ENCODE data around the gene CRIM1. TPM values are rescaled to one million over a fixed set of nuclear protein-coding genes. Genes with fewer than 3 reads are reported as not detected.

The CRIM1 gene
- total and polyA plus RNA-seq, 7 donors = 3.0 to 148 (median 55.6) TPM

- 91 to 94% methylated on average over 7 of the region's 7 CpGs for WGBS, 2 donors
- H3K4me3 ChIP-seq = no peak overlapping the region
- H3K27me3 ChIP-seq = no peaks in the 10 kb centered on the region
- H3K27ac ChIP-seq = no peak overlapping the region
- peaks cover 0 to 28% (median 4%) of the 10 kb centered on the region in 4 donors for H3K36me3 ChIP-seq
- no peak for DNase-seq
- TF ChIP-seq CTCF (IDR thresholded peaks at IDR 0.05) (no peak), POLR2AphosphoS5 (IDR thresholded peaks at IDR 0.05) (no peak), EP300 (IDR thresholded peaks at IDR 0.05) (no peak), POLR2A (IDR thresholded peaks at IDR 0.05) (no peak)
- H3K9me3 ChIP-seq = no peaks in the 10 kb centered on the region
- peaks cover 0 to 6% (median under 1%) of the 10 kb centered on the region in 4 donors for H3K4me1 ChIP-seq
- intact Hi-C loops (cut with DNase I) = no loop called here
These were observed 144.5 kb downstream of the CRIM1 start for GRCh38 chr2:36500072-36500471.

- Histone ChIP-seq H3K4me3 (no peak overlapping the region), H3K36me3 (peaks cover 0 to 28% (median 4%) of the 10 kb centered on the region in 4 donors), H3K4me1 (no peaks in the 10 kb centered on the region), H3K9me3 (no peaks in the 10 kb centered on the region), H3K27ac (no peak overlapping the region), H3K27me3 (no peaks in the 10 kb centered on the region)
- TF ChIP-seq POLR2AphosphoS5 (IDR thresholded peaks at IDR 0.05) (no peak), CTCF (IDR thresholded peaks at IDR 0.05) (no peak), POLR2A (IDR thresholded peaks at IDR 0.05) (no peak), EP300 (IDR thresholded peaks at IDR 0.05) (no peak)
- intact Hi-C loops (cut with DNase I) = no loop called here
- WGBS, 2 donors = 92 to 93% methylated on average over 4 of the region's 4 CpGs
- no peak for DNase-seq
These were observed 146.5 kb downstream of the CRIM1 start for GRCh38 chr2:36502081-36502480.

- peak overlapping the region in 1 of 4 donors; percentile 16 for H3K27ac ChIP-seq
- H3K4me3 ChIP-seq = no peak overlapping the region
- intact Hi-C loops (cut with DNase I) = loop anchor here (2.0 kb wide), 1 partner anchor 155 kb away; no protein-coding TSS in a partner anchor
- H3K36me3 ChIP-seq = peaks cover 2 to 10% (median 3%) of the 10 kb centered on the region in 4 donors
- no peaks in the 10 kb centered on the region for H3K9me3 ChIP-seq
- peak in 1 of 4 donors; percentile 35 for TF ChIP-seq POLR2AphosphoS5 (IDR thresholded peaks at IDR 0.05)
- no peak for TF ChIP-seq EP300 (IDR thresholded peaks at IDR 0.05)
- peak; percentile 50 to 67 (median 63) for TF ChIP-seq CTCF (IDR thresholded peaks at IDR 0.05)
- no peak for TF ChIP-seq POLR2A (IDR thresholded peaks at IDR 0.05)
- DNase-seq = no peak
- no peaks in the 10 kb centered on the region for H3K27me3 ChIP-seq
- no peaks in the 10 kb centered on the region for H3K4me1 ChIP-seq
These were observed 151.8 kb downstream of the CRIM1 start for GRCh38 chr2:36507408-36507812.

- Histone ChIP-seq H3K4me1 (no peaks in the 10 kb centered on the region), H3K36me3 (peaks cover 13 to 27% (median 17%) of the 10 kb centered on the region in 4 donors), H3K4me3 (no peak overlapping the region), H3K27ac (no peak overlapping the region), H3K27me3 (no peaks in the 10 kb centered on the region), H3K9me3 (no peaks in the 10 kb centered on the region)
- 89 to 92% methylated on average over 6 of the region's 6 CpGs for WGBS, 2 donors
- TF ChIP-seq POLR2AphosphoS5 (IDR thresholded peaks at IDR 0.05) = no peak
- TF ChIP-seq CTCF (IDR thresholded peaks at IDR 0.05) = no peak
- no peak for TF ChIP-seq EP300 (IDR thresholded peaks at IDR 0.05)
- no peak for TF ChIP-seq POLR2A (IDR thresholded peaks at IDR 0.05)
- DNase-seq = no peak
- intact Hi-C loops (cut with DNase I) = no loop called here
These were observed 153.5 kb downstream of the CRIM1 start for GRCh38 chr2:36509075-36509474.
